Liver (tissue), 9 donors: Measurements from ENCODE around the gene SPATA31C2. TPM values are rescaled to one million over a fixed set of nuclear protein-coding genes. Genes with fewer than 3 reads are reported as not detected.
"Not testable (repeated sequence)": the region's sequence is repeated elsewhere in the genome, so short reads cannot be mapped to it uniquely, and the experiment has no call there.

Experiments used
- DNase-seq: peaks from one replicate; pipeline ENCODE4 v3.0.0-alpha.2; 2017; ENCODE audit warnings: low spot score
- H3K27ac ChIP-seq, 2 donors: one replicate each; pipeline ENCODE4 v1.7.0; 2013; ENCODE audit warnings: inconsistent platforms in 2 of 2, low read length in 2 of 2, control low read depth in 1 of 2, low read depth in 1 of 2, mild to moderate bottlenecking in 1 of 2
- H3K27me3 ChIP-seq, 4 donors: one replicate each; pipeline versions ENCODE4 v1.6.1 to v1.7.0; 2013; ENCODE audit warnings: low read length in 3 of 4, inconsistent platforms in 1 of 4, mild to moderate bottlenecking in 1 of 4, moderate library complexity in 1 of 4; ENCODE audit not compliant: control insufficient read depth in 4 of 4, insufficient read depth in 4 of 4
- H3K36me3 ChIP-seq, 4 donors: one replicate each; pipeline versions ENCODE4 v1.6.1 to v1.7.0; 2013; ENCODE audit warnings: low read length in 3 of 4, mild to moderate bottlenecking in 3 of 4, low read depth in 1 of 4, moderate library complexity in 1 of 4; ENCODE audit not compliant: control insufficient read depth in 4 of 4, insufficient read depth in 3 of 4
- H3K4me1 ChIP-seq, 4 donors: one replicate each; pipeline versions ENCODE4 v1.6.1 to v1.7.0; 2013; ENCODE audit warnings: low read length in 3 of 4, mild to moderate bottlenecking in 3 of 4, moderate library complexity in 1 of 4; ENCODE audit not compliant: control insufficient read depth in 4 of 4, insufficient read depth in 4 of 4
- H3K4me3 ChIP-seq, 3 donors: one replicate each; pipeline versions ENCODE4 v1.6.1 to v1.7.0; 2013; ENCODE audit warnings: low read length in 3 of 3, control low read depth in 1 of 3, low read depth in 1 of 3, mild to moderate bottlenecking in 1 of 3
- H3K9ac ChIP-seq, 2 donors: one replicate each; pipeline ENCODE4 v1.7.0; 2013; ENCODE audit warnings: low read length in 2 of 2, mild to moderate bottlenecking in 2 of 2, moderate library complexity in 2 of 2, control low read depth in 1 of 2, low read depth in 1 of 2
- H3K9me3 ChIP-seq, 4 donors: one replicate each; pipeline versions ENCODE4 v1.6.1 to v1.7.0; 2013; ENCODE audit warnings: low read length in 3 of 4; ENCODE audit not compliant: control insufficient read depth in 4 of 4
- HNF4A ChIP-seq, 2 donors: conservative IDR thresholded peaks; 2 replicates each; pipeline ENCODE4 v1.6.1; 2016; ENCODE audit warnings: antibody characterized with exemption in 2 of 2, mild to moderate bottlenecking in 2 of 2
- RXRA ChIP-seq, 2 donors: IDR thresholded peaks; 2 replicates each; pipeline ENCODE4 v1.6.1; 2017 to 2018; ENCODE audit warnings: antibody characterized with exemption in 2 of 2, mild to moderate bottlenecking in 1 of 2
- WGBS: extraction: QIAGEN DNeasy Blood & Tissue Kit; methylation state at CpG from one replicate; pipeline ENCODE4 v1.1.7; 2013; 5-methylcytosine and 5-hydroxymethylcytosine counted together
- polyA plus RNA-seq, 2 donors: library from polyadenylated mRNA; stranded (reverse) in 1 of 2; unstranded in 1 of 2; fragments of 200-250 nt in 1 of 2; fragments of >200 nt in 1 of 2; fragmentation: Nextera tagmentation in 1 of 2; extraction: Ambion mirVana in 1 of 2; gene quantifications; one replicate each; pipeline versions ENCODE4 v1.2.1 to v1.2.3, GENCODE V29; 2013 to 2015
- total RNA-seq, 2 donors: library from RNA; depleted of rRNA; stranded (reverse); fragments of >200 nt; gene quantifications; one replicate each; pipeline ENCODE4 v1.2.3, GENCODE V29; 2014
- donor health status: healthy.
- donor health status: healthy.
- donor health status: healthy.
- donor health status: healthy.
- donor health status: healthy.

Gene SPATA31C2
- total and polyA plus RNA-seq, 4 donors: not detected

- H3K9me3 ChIP-seq, H3K27ac ChIP-seq, H3K27me3 ChIP-seq, H3K4me3 ChIP-seq, DNase-seq, H3K9ac ChIP-seq, H3K36me3 ChIP-seq, H3K4me1 ChIP-seq: not testable (repeated sequence)
- 93% methylated on average over 13 of the region's 13 CpGs for WGBS
These were observed 10.5 kb downstream of the SPATA31C2 start for GRCh38 chr9:88127700-88128300.

- not testable (repeated sequence) for H3K27ac ChIP-seq, DNase-seq, H3K4me1 ChIP-seq, H3K9ac ChIP-seq, H3K27me3 ChIP-seq, H3K4me3 ChIP-seq, H3K9me3 ChIP-seq, H3K36me3 ChIP-seq
These were observed 14.9 kb downstream of the SPATA31C2 start for GRCh38 chr9:88123413-88123812.

GRCh38 chr9:88118121-88118520, 20.2 kb downstream of the SPATA31C2 start:
- not testable (repeated sequence) for H3K9me3 ChIP-seq, DNase-seq, H3K27ac ChIP-seq, H3K4me1 ChIP-seq, H3K27me3 ChIP-seq, H3K36me3 ChIP-seq, H3K4me3 ChIP-seq, H3K9ac ChIP-seq
- WGBS: 37% methylated on average over 5 of the region's 5 CpGs
- TF ChIP-seq HNF4A (conservative IDR thresholded peaks at IDR 0.05) (peak; percentile 39 to 46), RXRA (IDR thresholded peaks at IDR 0.05) (peak in 1 of 2 donors; percentile 10)

- not testable (repeated sequence) for H3K27me3 ChIP-seq, H3K9ac ChIP-seq, DNase-seq, H3K36me3 ChIP-seq, H3K4me1 ChIP-seq, H3K4me3 ChIP-seq, H3K27ac ChIP-seq, H3K9me3 ChIP-seq
- WGBS: 88% methylated on average over 13 of the region's 13 CpGs
These were observed 23.2 kb downstream of the SPATA31C2 start for GRCh38 chr9:88114968-88115612.

- not testable (repeated sequence) for H3K9me3 ChIP-seq, H3K4me1 ChIP-seq, H3K27me3 ChIP-seq, H3K4me3 ChIP-seq, DNase-seq, H3K27ac ChIP-seq, H3K9ac ChIP-seq, H3K36me3 ChIP-seq
- WGBS: 91% methylated on average over 17 of the region's 17 CpGs
These were observed 23.9 kb downstream of the SPATA31C2 start for GRCh38 chr9:88114283-88114967.

GRCh38 chr9:88113156-88114130, 24.8 kb downstream of the SPATA31C2 start:
- H3K9ac ChIP-seq, H3K4me1 ChIP-seq, H3K36me3 ChIP-seq, H3K27me3 ChIP-seq, H3K27ac ChIP-seq, H3K4me3 ChIP-seq, H3K9me3 ChIP-seq, DNase-seq: not testable (repeated sequence)
- 94% methylated on average over 38 of the region's 38 CpGs for WGBS
